ENCODE measurements around the gene KRR1. TPM values are rescaled to one million over a fixed set of nuclear protein-coding genes. Genes with fewer than 3 reads are reported as not detected.
A peak's percentile ranks its signal among the peaks of the same experiment; 100 is the strongest.

Gene KRR1
- total RNA-seq, 1 experiment from 2014 or later, result 192 TPM

- H3K36me3 ChIP-seq (ENCODE audit: control insufficient read depth in 1 of 2, insufficient read depth in 2 of 2, low read length in 2 of 2), result no peaks in the 10 kb centered on the region
- H3K4me1 ChIP-seq (ENCODE audit: control insufficient read depth in 1 of 2, insufficient read depth in 2 of 2, low read length in 2 of 2), result no peaks in the 10 kb centered on the region
- H3K27ac ChIP-seq (ENCODE audit: low read depth, low read length), result no peak overlapping the region
- H3K9me3 ChIP-seq (ENCODE audit: control insufficient read depth in 1 of 2, insufficient read depth in 1 of 2, low read depth in 1 of 2, low read length in 2 of 2), result no peaks in the 10 kb centered on the region
- intact Hi-C loops (cut with micrococcal nuclease), result no loop called here
- no TSS peak for BruUV-seq (replicated peaks)
- TF ChIP-seq TCF7L2 (IDR thresholded peaks at IDR 0.05; ENCODE audit: borderline replicate concordance, extremely low read depth, insufficient read depth, insufficient read length), result no peak
- TF ChIP-seq CBX3 (IDR thresholded peaks at IDR 0.05; ENCODE audit: low read depth), result no peak
- TF ChIP-seq YY1 (IDR thresholded peaks at IDR 0.05; ENCODE audit: extremely low read depth, insufficient replicate concordance, low read depth, low read length), result no peak
- TF ChIP-seq EZH2 (IDR thresholded peaks at IDR 0.05), result no peak
- ChIA-PET CTCF (no interaction called here), POLR2A (no interaction called here), RAD21 (ENCODE audit: low non-redundant PET in 1 of 2, low total read pairs in 2 of 2, uncharacterized antibody in 2 of 2, unreplicated experiment in 2 of 2) (no interaction called here)
- no peak overlapping the region for H3K9ac ChIP-seq (ENCODE audit: low read length)
- no peak for DNase-seq (ENCODE audit: low read depth, low spot score)
- H3K4me3 ChIP-seq (replicated peaks in 1 of 2; ENCODE audit: low read depth in 1 of 2, low read length in 2 of 2), result no peak overlapping the region
- no peaks in the 10 kb centered on the region for H3K27me3 ChIP-seq (ENCODE audit: insufficient read depth, low read length)
- no peaks in the 10 kb centered on the region for H3K9me2 ChIP-seq (ENCODE audit: insufficient read depth)
- no peak for ATAC-seq
- H4K20me1 ChIP-seq (ENCODE audit: insufficient read depth), result no peaks in the 10 kb centered on the region
- H3K79me2 ChIP-seq (ENCODE audit: insufficient read depth, low read length), result no peaks in the 10 kb centered on the region
- H2AFZ ChIP-seq (ENCODE audit: low read depth, low read length, poor library complexity, severe bottlenecking), result no peak overlapping the region
- no peak overlapping the region for H3K4me2 ChIP-seq (ENCODE audit: low read length)
Measured at GRCh38 chr12:75471902-75472890, 39.2 kb downstream of the KRR1 start.

- Histone ChIP-seq H3K27me3 (ENCODE audit: insufficient read depth, low read length) (no peaks in the 10 kb centered on the region), H3K9me3 (ENCODE audit: control insufficient read depth in 1 of 2, insufficient read depth in 1 of 2, low read depth in 1 of 2, low read length in 2 of 2) (0 out of 4 replicates have a peak, but pooled peaks cover 0 to 3% of the 10 kb centered on the region in 2 experiments), H4K20me1 (ENCODE audit: insufficient read depth) (no peaks in the 10 kb centered on the region), H3K9ac (ENCODE audit: low read length) (no peak overlapping the region), H3K4me3 (replicated peaks in 1 of 2; ENCODE audit: low read depth in 1 of 2, low read length in 2 of 2) (no peak overlapping the region), H3K4me2 (ENCODE audit: low read length) (no peak overlapping the region), H3K27ac (ENCODE audit: low read depth, low read length) (no peak overlapping the region), H3K79me2 (ENCODE audit: insufficient read depth, low read length) (no peaks in the 10 kb centered on the region), H2AFZ (ENCODE audit: low read depth, low read length, poor library complexity, severe bottlenecking) (no peak overlapping the region), H3K36me3 (ENCODE audit: control insufficient read depth in 1 of 2, insufficient read depth in 2 of 2, low read length in 2 of 2) (no peaks in the 10 kb centered on the region), H3K4me1 (ENCODE audit: control insufficient read depth in 1 of 2, insufficient read depth in 2 of 2, low read length in 2 of 2) (no peaks in the 10 kb centered on the region), H3K9me2 (ENCODE audit: insufficient read depth) (no peaks in the 10 kb centered on the region)
- ChIA-PET RAD21 (ENCODE audit: low non-redundant PET in 1 of 2, low total read pairs in 2 of 2, uncharacterized antibody in 2 of 2, unreplicated experiment in 2 of 2) (no interaction called here), CTCF (no interaction called here), POLR2A (no interaction called here)
- intact Hi-C loops (cut with micrococcal nuclease), result no loop called here
- no TSS peak for BruUV-seq (replicated peaks)
- DNase-seq (ENCODE audit: low read depth, low spot score), result no peak
- TF ChIP-seq ATF3 (IDR thresholded peaks at IDR 0.05) (no peak), TCF7L2 (IDR thresholded peaks at IDR 0.05; ENCODE audit: borderline replicate concordance, extremely low read depth, insufficient read depth, insufficient read length) (peak; percentile 30)
- no peak for ATAC-seq
Measured at GRCh38 chr12:75460204-75460603, 51.2 kb downstream of the KRR1 start.

Data from HCT116 (cell line).